ENCODE results near the gene RIBC1. TPM values are rescaled to one million over a fixed set of nuclear protein-coding genes. Genes with fewer than 3 reads are reported as not detected.

RIBC1 gene
- total and polyA plus RNA-seq, 10 of the 15 experiments (the other 5 are each of a cell fraction or from before 2014, with no cell fraction given): 0.22 to 1.0 (median 0.54) TPM

DNA sequence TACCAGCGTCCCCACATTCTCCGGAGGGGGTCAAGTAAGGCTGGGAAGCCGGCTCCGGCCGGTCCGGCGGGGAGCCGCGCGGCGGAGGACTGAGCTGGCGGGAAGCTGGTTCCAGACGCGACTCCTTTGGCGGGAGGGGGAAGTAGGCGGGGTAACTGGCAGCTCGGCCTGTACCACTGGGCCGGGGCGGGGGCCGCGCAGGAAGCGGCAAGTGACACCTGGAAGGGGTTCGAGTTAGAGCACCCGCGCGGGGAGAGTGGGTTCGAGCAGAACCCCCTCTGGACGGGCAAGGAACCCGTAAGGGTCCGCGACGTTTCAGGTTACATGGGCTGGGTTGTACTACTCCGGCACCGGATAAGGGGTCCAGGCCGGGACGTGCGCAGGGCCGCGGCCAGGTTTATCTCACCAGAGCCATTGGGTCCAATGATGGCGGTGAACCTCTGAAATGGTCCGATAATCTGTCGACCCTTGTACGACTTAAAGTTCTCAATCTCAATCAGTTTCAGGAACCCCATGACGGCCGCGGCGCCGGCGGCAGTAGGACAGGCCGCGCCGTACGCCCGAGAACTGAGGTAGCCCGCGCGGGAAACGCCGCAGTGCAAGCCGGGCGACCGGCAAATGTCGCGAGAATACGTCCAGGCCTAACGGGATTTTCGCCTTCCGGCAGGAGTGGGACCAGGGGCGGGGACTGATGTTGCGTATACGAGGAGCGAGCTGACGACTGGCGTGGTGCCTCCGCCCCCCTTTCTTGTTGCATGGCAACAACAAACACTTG, 400 bp upstream of the RIBC1 start, which contains the start of gene SMC1A (continued):
- TF ChIP-seq BHLHE40 (IDR thresholded peaks at IDR 0.05; ENCODE audit: borderline replicate concordance in 1 of 2, low read depth in 2 of 2, low read length in 1 of 2) (peak; percentile 82 to 92), SMARCA5 (IDR thresholded peaks at IDR 0.05) (no peak), JUND (IDR thresholded peaks at IDR 0.05; ENCODE audit: low read depth, low read length) (peak; percentile 94), RB1 (IDR thresholded peaks at IDR 0.05; ENCODE audit: borderline replicate concordance) (peak; percentile 94), SRF (IDR thresholded peaks at IDR 0.05; ENCODE audit: low read depth in 2 of 2, low read length in 2 of 2) (no peak), NR2C1 (IDR thresholded peaks at IDR 0.05) (no peak), RUNX3 (IDR thresholded peaks at IDR 0.05; ENCODE audit: low read length) (no peak; the same call in 1 of the 2 replicates), SMAD1 (IDR thresholded peaks at IDR 0.05; ENCODE audit: low read depth, partially characterized antibody) (peak; percentile 60), ASH2L (IDR thresholded peaks at IDR 0.05; ENCODE audit: borderline replicate concordance, low read depth) (peak; percentile 69; the same call in 1 of the 2 replicates), NBN (IDR thresholded peaks at IDR 0.05) (peak; percentile 91; the same call in 1 of the 2 replicates), POLR2AphosphoS2 (IDR thresholded peaks at IDR 0.05; ENCODE audit: low read depth, low read length) (0 out of 2 replicates have a peak, but pooled peaks have one; percentile 10), ZNF274 (IDR thresholded peaks at IDR 0.05; ENCODE audit: insufficient read depth, insufficient read length) (no peak), DPF2 (IDR thresholded peaks at IDR 0.05) (peak; percentile 62), TAF1 (IDR thresholded peaks at IDR 0.05; ENCODE audit: borderline replicate concordance, low read depth, low read length) (peak; percentile 93)
- TF ChIP-seq, protein P1, sequence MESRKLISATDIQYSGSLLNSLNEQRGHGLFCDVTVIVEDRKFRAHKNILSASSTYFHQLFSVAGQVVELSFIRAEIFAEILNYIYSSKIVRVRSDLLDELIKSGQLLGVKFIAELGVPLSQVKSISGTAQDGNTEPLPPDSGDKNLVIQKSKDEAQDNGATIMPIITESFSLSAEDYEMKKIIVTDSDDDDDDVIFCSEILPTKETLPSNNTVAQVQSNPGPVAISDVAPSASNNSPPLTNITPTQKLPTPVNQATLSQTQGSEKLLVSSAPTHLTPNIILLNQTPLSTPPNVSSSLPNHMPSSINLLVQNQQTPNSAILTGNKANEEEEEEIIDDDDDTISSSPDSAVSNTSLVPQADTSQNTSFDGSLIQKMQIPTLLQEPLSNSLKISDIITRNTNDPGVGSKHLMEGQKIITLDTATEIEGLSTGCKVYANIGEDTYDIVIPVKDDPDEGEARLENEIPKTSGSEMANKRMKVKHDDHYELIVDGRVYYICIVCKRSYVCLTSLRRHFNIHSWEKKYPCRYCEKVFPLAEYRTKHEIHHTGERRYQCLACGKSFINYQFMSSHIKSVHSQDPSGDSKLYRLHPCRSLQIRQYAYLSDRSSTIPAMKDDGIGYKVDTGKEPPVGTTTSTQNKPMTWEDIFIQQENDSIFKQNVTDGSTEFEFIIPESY (IDR thresholded peaks at IDR 0.05): 0 out of 2 replicates have a peak, but pooled peaks have one; percentile 17
- TF ChIP-seq, protein P2, sequence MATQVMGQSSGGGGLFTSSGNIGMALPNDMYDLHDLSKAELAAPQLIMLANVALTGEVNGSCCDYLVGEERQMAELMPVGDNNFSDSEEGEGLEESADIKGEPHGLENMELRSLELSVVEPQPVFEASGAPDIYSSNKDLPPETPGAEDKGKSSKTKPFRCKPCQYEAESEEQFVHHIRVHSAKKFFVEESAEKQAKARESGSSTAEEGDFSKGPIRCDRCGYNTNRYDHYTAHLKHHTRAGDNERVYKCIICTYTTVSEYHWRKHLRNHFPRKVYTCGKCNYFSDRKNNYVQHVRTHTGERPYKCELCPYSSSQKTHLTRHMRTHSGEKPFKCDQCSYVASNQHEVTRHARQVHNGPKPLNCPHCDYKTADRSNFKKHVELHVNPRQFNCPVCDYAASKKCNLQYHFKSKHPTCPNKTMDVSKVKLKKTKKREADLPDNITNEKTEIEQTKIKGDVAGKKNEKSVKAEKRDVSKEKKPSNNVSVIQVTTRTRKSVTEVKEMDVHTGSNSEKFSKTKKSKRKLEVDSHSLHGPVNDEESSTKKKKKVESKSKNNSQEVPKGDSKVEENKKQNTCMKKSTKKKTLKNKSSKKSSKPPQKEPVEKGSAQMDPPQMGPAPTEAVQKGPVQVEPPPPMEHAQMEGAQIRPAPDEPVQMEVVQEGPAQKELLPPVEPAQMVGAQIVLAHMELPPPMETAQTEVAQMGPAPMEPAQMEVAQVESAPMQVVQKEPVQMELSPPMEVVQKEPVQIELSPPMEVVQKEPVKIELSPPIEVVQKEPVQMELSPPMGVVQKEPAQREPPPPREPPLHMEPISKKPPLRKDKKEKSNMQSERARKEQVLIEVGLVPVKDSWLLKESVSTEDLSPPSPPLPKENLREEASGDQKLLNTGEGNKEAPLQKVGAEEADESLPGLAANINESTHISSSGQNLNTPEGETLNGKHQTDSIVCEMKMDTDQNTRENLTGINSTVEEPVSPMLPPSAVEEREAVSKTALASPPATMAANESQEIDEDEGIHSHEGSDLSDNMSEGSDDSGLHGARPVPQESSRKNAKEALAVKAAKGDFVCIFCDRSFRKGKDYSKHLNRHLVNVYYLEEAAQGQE (IDR thresholded peaks at IDR 0.05; ENCODE audit: low read depth, low read length): 0 out of 2 replicates have a peak, but pooled peaks have one; percentile 25
- TF ChIP-seq, protein P3, sequence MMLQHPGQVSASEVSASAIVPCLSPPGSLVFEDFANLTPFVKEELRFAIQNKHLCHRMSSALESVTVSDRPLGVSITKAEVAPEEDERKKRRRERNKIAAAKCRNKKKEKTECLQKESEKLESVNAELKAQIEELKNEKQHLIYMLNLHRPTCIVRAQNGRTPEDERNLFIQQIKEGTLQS (IDR thresholded peaks at IDR 0.05; ENCODE audit: borderline replicate concordance, extremely low read depth, low read depth, low read length): no peak
- TF ChIP-seq, protein P4, sequence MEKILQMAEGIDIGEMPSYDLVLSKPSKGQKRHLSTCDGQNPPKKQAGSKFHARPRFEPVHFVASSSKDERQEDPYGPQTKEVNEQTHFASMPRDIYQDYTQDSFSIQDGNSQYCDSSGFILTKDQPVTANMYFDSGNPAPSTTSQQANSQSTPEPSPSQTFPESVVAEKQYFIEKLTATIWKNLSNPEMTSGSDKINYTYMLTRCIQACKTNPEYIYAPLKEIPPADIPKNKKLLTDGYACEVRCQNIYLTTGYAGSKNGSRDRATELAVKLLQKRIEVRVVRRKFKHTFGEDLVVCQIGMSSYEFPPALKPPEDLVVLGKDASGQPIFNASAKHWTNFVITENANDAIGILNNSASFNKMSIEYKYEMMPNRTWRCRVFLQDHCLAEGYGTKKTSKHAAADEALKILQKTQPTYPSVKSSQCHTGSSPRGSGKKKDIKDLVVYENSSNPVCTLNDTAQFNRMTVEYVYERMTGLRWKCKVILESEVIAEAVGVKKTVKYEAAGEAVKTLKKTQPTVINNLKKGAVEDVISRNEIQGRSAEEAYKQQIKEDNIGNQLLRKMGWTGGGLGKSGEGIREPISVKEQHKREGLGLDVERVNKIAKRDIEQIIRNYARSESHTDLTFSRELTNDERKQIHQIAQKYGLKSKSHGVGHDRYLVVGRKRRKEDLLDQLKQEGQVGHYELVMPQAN (conservative IDR thresholded peaks at IDR 0.05): peak; percentile 54
- TF ChIP-seq, protein P5, sequence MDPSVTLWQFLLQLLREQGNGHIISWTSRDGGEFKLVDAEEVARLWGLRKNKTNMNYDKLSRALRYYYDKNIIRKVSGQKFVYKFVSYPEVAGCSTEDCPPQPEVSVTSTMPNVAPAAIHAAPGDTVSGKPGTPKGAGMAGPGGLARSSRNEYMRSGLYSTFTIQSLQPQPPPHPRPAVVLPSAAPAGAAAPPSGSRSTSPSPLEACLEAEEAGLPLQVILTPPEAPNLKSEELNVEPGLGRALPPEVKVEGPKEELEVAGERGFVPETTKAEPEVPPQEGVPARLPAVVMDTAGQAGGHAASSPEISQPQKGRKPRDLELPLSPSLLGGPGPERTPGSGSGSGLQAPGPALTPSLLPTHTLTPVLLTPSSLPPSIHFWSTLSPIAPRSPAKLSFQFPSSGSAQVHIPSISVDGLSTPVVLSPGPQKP (IDR thresholded peaks at IDR 0.05; ENCODE audit: low read depth, low read length): peak; percentile 55
- TF ChIP-seq, protein P6, sequence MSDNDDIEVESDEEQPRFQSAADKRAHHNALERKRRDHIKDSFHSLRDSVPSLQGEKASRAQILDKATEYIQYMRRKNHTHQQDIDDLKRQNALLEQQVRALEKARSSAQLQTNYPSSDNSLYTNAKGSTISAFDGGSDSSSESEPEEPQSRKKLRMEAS (IDR thresholded peaks at IDR 0.05; ENCODE audit: low read depth, low read length): peak; percentile 24
